HepG2 (cell line): ENCODE measurements around the gene PRKCE. TPM values are rescaled to one million over a fixed set of nuclear protein-coding genes. Genes with fewer than 3 reads are reported as not detected.

Source experiments
- ATAC-seq: fragments of 200-7000 bp; cut with Tn5 transposase; 3 replicates; pipeline ENCODE4 v1.9.1; 2020; ENCODE audit warnings: mild to moderate bottlenecking, moderate library complexity
- BruUV-seq: library from RNA; stranded (reverse); fragments of 400-500 nt; replicated peaks from 2 replicates; lab custom pipeline; 2021; lab: Mats Ljungman, UMichigan
- CTCF ChIA-PET: fragments of 300-600 bp; formaldehyde crosslinking; extraction: SDS; loops from one replicate; lab custom pipeline; 2021; ENCODE audit warnings: low total read pairs, inconsistent platforms, low intra/inter-chr PET ratio; lab: Yijun Ruan, JAX
- POLR2A ChIA-PET: fragments of 350-600 bp; sonication (Branson Sonifier 250); formaldehyde crosslinking; loops from one replicate; lab custom pipeline; 2020; ENCODE audit warnings: antibody characterized with exemption, inconsistent platforms; lab: Yijun Ruan, JAX
- DNase-seq: peaks from one replicate; pipeline ENCODE4 v3.0.0-alpha.2; 2015; ENCODE audit warnings: low spot score
- FAIRE-seq: peaks from 3 replicates; lab custom pipeline; 2011; peaks lifted over from hg19 to GRCh38; lab: Jason Lieb, UNC
- H2AFZ ChIP-seq: one replicate; pipeline ENCODE4 v1.6.1; 2011; ENCODE audit warnings: low read length, inconsistent platforms
- H3K27ac ChIP-seq: fragments of 300-600 bp; 3 replicates; pipeline ENCODE4 v1.8.0; 2011; ENCODE audit warnings: mixed run types, mild to moderate bottlenecking, mixed read lengths, low read length, inconsistent platforms; ENCODE audit not compliant: insufficient read depth; ENCODE audit errors: extremely low read length
- H3K27me3 ChIP-seq, 2 experiments: fragments of 200-600 bp in 1 of 2; 2 replicates in 1 of 2; 3 replicates in 1 of 2; pipeline versions ENCODE4 v1.6.0 to v1.8.0; 2011; ENCODE audit warnings: low read length in 2 of 2, mild to moderate bottlenecking in 2 of 2, moderate library complexity in 2 of 2, inconsistent platforms in 1 of 2; ENCODE audit not compliant: insufficient read depth in 2 of 2, control insufficient read depth in 1 of 2
- H3K36me3 ChIP-seq, 2 experiments: fragments of 200-600 bp in 1 of 2; replicated peaks in 1 of 2; 2 replicates in 1 of 2; 3 replicates in 1 of 2; pipeline versions ENCODE4 v1.5.1 to v1.8.0; 2011; ENCODE audit warnings: low read length in 2 of 2, inconsistent platforms in 1 of 2; ENCODE audit not compliant: insufficient read depth in 2 of 2, control insufficient read depth in 1 of 2
- H3K4me1 ChIP-seq: 2 replicates; pipeline ENCODE4 v1.5.1; 2012; ENCODE audit warnings: low read length, inconsistent platforms; ENCODE audit not compliant: insufficient read depth
- H3K4me2 ChIP-seq: 2 replicates; pipeline ENCODE4 v1.6.0; 2011; ENCODE audit warnings: low read depth, low read length, inconsistent platforms
- H3K4me3 ChIP-seq, 3 experiments: fragments of 200-600 bp in 1 of 3; sonication (generic), shearing (Covaris generic) in 1 of 3; replicated peaks in 1 of 3; 2 replicates each; pipeline ENCODE4 v1.5.1; 2011 to 2016; ENCODE audit warnings: low read length in 3 of 3, inconsistent platforms in 2 of 3, low read depth in 2 of 3, mild to moderate bottlenecking in 2 of 3, control low read depth in 1 of 3, mixed read lengths in 1 of 3; ENCODE audit not compliant: insufficient read depth in 1 of 3
- H3K79me2 ChIP-seq: one replicate; pipeline ENCODE4 v1.6.1; 2011; ENCODE audit warnings: low read length, inconsistent platforms; ENCODE audit not compliant: insufficient read depth
- H3K9ac ChIP-seq: 2 replicates; pipeline ENCODE4 v1.6.0; 2011; ENCODE audit warnings: mild to moderate bottlenecking, low read depth, low read length, inconsistent platforms; ENCODE audit not compliant: insufficient read depth
- H3K9me3 ChIP-seq: 2 replicates; pipeline ENCODE4 v1.5.1; 2012; ENCODE audit warnings: mild to moderate bottlenecking, low read length
- H4K20me1 ChIP-seq: 2 replicates; pipeline ENCODE4 v1.6.0; 2011; ENCODE audit warnings: inconsistent platforms, mild to moderate bottlenecking, low read length, moderate library complexity; ENCODE audit not compliant: insufficient read depth
- AKAP8 ChIP-seq: sonication (generic); formaldehyde crosslinking; IDR thresholded peaks from 2 replicates; pipeline ENCODE4 v1.5.1; 2020; ENCODE audit warnings: mild to moderate bottlenecking, missing genetic modification reagents
- DDIT3 ChIP-seq: sonication (generic); formaldehyde crosslinking; IDR thresholded peaks from 2 replicates; pipeline ENCODE4 v1.4.0; 2020; ENCODE audit warnings: mild to moderate bottlenecking, missing genetic modification reagents
- EP300 ChIP-seq, 3 experiments: sonication (generic) in 1 of 3; formaldehyde crosslinking in 1 of 3; IDR thresholded peaks; 2 replicates each; pipeline versions ENCODE4 v1.5.1 to v1.6.1; 2011 to 2020; ENCODE audit warnings: low read depth in 2 of 3, low read length in 2 of 3, borderline replicate concordance in 1 of 3, improper control_type of control experiment in 1 of 3, mild to moderate bottlenecking in 1 of 3, missing genetic modification reagents in 1 of 3, moderate library complexity in 1 of 3
- GLMP ChIP-seq: sonication (generic); formaldehyde crosslinking; IDR thresholded peaks from 2 replicates; pipeline ENCODE4 v1.9.0; 2021; ENCODE audit warnings: missing genetic modification reagents, mild to moderate bottlenecking, borderline replicate concordance
- HMGXB4 ChIP-seq, 2 experiments: sonication (generic) in 1 of 2; formaldehyde crosslinking in 1 of 2; IDR thresholded peaks; 2 replicates each; pipeline versions ENCODE4 v1.4.0 to v1.6.1; 2018 to 2020; ENCODE audit warnings: missing genetic modification reagents in 2 of 2, borderline replicate concordance in 1 of 2, low read depth in 1 of 2, mild to moderate bottlenecking in 1 of 2, missing biosample characterization in 1 of 2
- LCORL ChIP-seq, 2 experiments: fragments of 450-650 bp in 1 of 2; sonication (generic) in 1 of 2; formaldehyde crosslinking in 1 of 2; IDR thresholded peaks; 2 replicates each; pipeline versions ENCODE4 v1.5.0 to v1.6.1; 2017 to 2020; ENCODE audit warnings: antibody characterized with exemption in 1 of 2, missing genetic modification reagents in 1 of 2
- NPAS2 ChIP-seq: sonication (generic); formaldehyde crosslinking; IDR thresholded peaks from 2 replicates; pipeline ENCODE4 v1.8.0; 2022; ENCODE audit warnings: mild to moderate bottlenecking, missing genetic modification reagents, borderline replicate concordance
- NR1H2 ChIP-seq: sonication (generic); formaldehyde crosslinking; IDR thresholded peaks from 2 replicates; pipeline ENCODE4 v1.8.1; 2022; ENCODE audit warnings: low read depth, missing genetic modification reagents, borderline replicate concordance
- SRSF1 ChIP-seq: fragments of 200-400 bp; formaldehyde crosslinking; optimal IDR thresholded peaks from 2 replicates; pipeline ENCODE3; 2017; ENCODE audit warnings: mild to moderate bottlenecking, low read depth, low read length, moderate library complexity
- TEAD2 ChIP-seq: sonication (generic); formaldehyde crosslinking; IDR thresholded peaks from 2 replicates; pipeline ENCODE4 v1.9.0; 2021; ENCODE audit warnings: missing genetic modification reagents
- ZBTB33 ChIP-seq: sonication (generic); formaldehyde crosslinking; IDR thresholded peaks from 2 replicates; pipeline ENCODE4 v1.4.0; 2020; ENCODE audit warnings: missing genetic modification reagents
- ZBTB43 ChIP-seq: sonication (generic); formaldehyde crosslinking; conservative IDR thresholded peaks from 2 replicates; pipeline ENCODE4 v1.4.0; 2020; ENCODE audit warnings: missing genetic modification reagents
- ZFP90 ChIP-seq: sonication (generic); formaldehyde crosslinking; IDR thresholded peaks from 2 replicates; pipeline ENCODE4 v1.8.0; 2022; ENCODE audit warnings: missing genetic modification reagents, mild to moderate bottlenecking, inconsistent platforms, borderline replicate concordance
- ZNF124 ChIP-seq: sonication (generic); formaldehyde crosslinking; IDR thresholded peaks from 2 replicates; pipeline ENCODE4 v1.4.0; 2020; ENCODE audit warnings: missing genetic modification reagents
- ZNF235 ChIP-seq: sonication (generic); formaldehyde crosslinking; IDR thresholded peaks from 2 replicates; pipeline ENCODE4 v1.8.1; 2023; ENCODE audit warnings: mild to moderate bottlenecking, missing genetic modification reagents, borderline replicate concordance
- ZNF567 ChIP-seq: sonication (generic); formaldehyde crosslinking; IDR thresholded peaks from 2 replicates; pipeline ENCODE4 v1.8.1; 2023; ENCODE audit warnings: mild to moderate bottlenecking, missing genetic modification reagents, borderline replicate concordance
- ZNF672 ChIP-seq: sonication (generic); formaldehyde crosslinking; IDR thresholded peaks from 2 replicates; pipeline ENCODE4 v1.8.1; 2022; ENCODE audit warnings: missing genetic modification reagents
- ZNF790 ChIP-seq: sonication (generic); formaldehyde crosslinking; IDR thresholded peaks from 2 replicates; pipeline ENCODE4 v1.8.0; 2022; ENCODE audit warnings: missing genetic modification reagents, mild to moderate bottlenecking, borderline replicate concordance
- WGBS: methylation state at CpG from one replicate; pipeline ENCODE4 v1.1.6; 2017; ENCODE audit warnings: low lambda C conversion rate; 5-methylcytosine and 5-hydroxymethylcytosine counted together
- in situ Hi-C: cut with HindIII; loops from 2 replicates; pipeline ENCODE4 v1.10.0; 2017; ENCODE audit warnings: low pct_unique_long_range_greater_than_20kb; ENCODE audit not compliant: extremely low pct_ligation_motif_present
- intact Hi-C: fragments of 100-400 bp; cut with micrococcal nuclease; formaldehyde crosslinking; loops from one replicate; pipeline ENCODE4 v1.10.0; 2022; ENCODE audit not compliant: unreplicated experiment
- polyA plus RNA-seq, 8 experiments: library from polyadenylated mRNA; depleted of rRNA in 3 of 8; stranded (reverse) in 7 of 8; unstranded in 1 of 8; fragments of >200 nt; fragmentation: Illumina TruSeq in 4 of 8; extraction: Trizol in 4 of 8; gene quantifications; 2 replicates each; pipeline versions ENCODE4 v1.2.1 to v1.2.3, GENCODE V29; 2011 to 2016; ENCODE audit warnings: low read depth in 4 of 8, missing spikeins in 1 of 8, mixed read lengths in 1 of 8; ENCODE audit not compliant: insufficient read depth in 1 of 8
- total RNA-seq, 5 experiments: library from RNA; depleted of rRNA; stranded (reverse); fragments of >200 nt; fragmentation: Illumina TruSeq; extraction: Trizol; gene quantifications; 2 replicates each; pipeline ENCODE4 v1.2.3, GENCODE V29; 2016; ENCODE audit warnings: low read depth in 1 of 5

Gene PRKCE
- total and polyA plus RNA-seq, 2 of the 13 experiments (the other 11 are each of a cell fraction or from before 2014, with no cell fraction given) = 1.0 to 3.9 TPM

- H3K4me3 ChIP-seq = no peak overlapping the region
- H4K20me1 ChIP-seq = no peaks in the 10 kb centered on the region
- ChIA-PET POLR2A (no interaction called here), CTCF (no interaction called here)
- ATAC-seq (no peak), DNase-seq (no peak), FAIRE-seq (no peak)
- no peaks in the 10 kb centered on the region for H3K9me3 ChIP-seq
- no peak overlapping the region for H3K27ac ChIP-seq
- in situ Hi-C loops = no loop called here
- H3K4me2 ChIP-seq = no peak overlapping the region
- no TSS peak for BruUV-seq
- no peaks in the 10 kb centered on the region for H3K79me2 ChIP-seq
- no peak overlapping the region for H3K9ac ChIP-seq
- H2AFZ ChIP-seq = no peak overlapping the region
- peaks cover 11% of the 10 kb centered on the region for H3K4me1 ChIP-seq
- no peaks in the 10 kb centered on the region for H3K36me3 ChIP-seq
- no peaks in the 10 kb centered on the region for H3K27me3 ChIP-seq
- 72% methylated on average over 4 of the region's 4 CpGs for WGBS
- TF ChIP-seq NR1H2 (CRISPR knock-in tag) = no peak
- TF ChIP-seq GLMP (CRISPR knock-in tag) = no peak
- no peak for TF ChIP-seq ZBTB33
- TF ChIP-seq AKAP8 (CRISPR knock-in tag) = no peak
- no peak for TF ChIP-seq TEAD2 (CRISPR knock-in tag)
- no peak for TF ChIP-seq ZNF790 (CRISPR knock-in tag)
- no peak for TF ChIP-seq ZNF567 (CRISPR knock-in tag)
- no peak for TF ChIP-seq ZFP90 (CRISPR knock-in tag)
- TF ChIP-seq DDIT3 = no peak
- no peak for TF ChIP-seq ZNF124 (CRISPR knock-in tag)
- TF ChIP-seq NPAS2 (CRISPR knock-in tag) = no peak
- TF ChIP-seq LCORL (IDR thresholded peaks at IDR 0.05) = no peak
- TF ChIP-seq LCORL (CRISPR knock-in tag; IDR thresholded peaks at IDR 0.05) = no peak
- no peak for TF ChIP-seq EP300 (IDR thresholded peaks at IDR 0.05; ENCODE audit: low read depth in 2 of 2, low read length in 2 of 2)
- no peak for TF ChIP-seq EP300 (CRISPR knock-in tag; IDR thresholded peaks at IDR 0.05; ENCODE audit: borderline replicate concordance)
- no peak for TF ChIP-seq SRSF1
- TF ChIP-seq HMGXB4 (CRISPR knock-in tag; IDR thresholded peaks at IDR 0.05; ENCODE audit: borderline replicate concordance in 1 of 2, low read depth in 1 of 2) = no peak
- no peak for TF ChIP-seq ZBTB43 (CRISPR knock-in tag)
- no peak for TF ChIP-seq ZNF672 (CRISPR knock-in tag)
- no peak for TF ChIP-seq ZNF235
- intact Hi-C loops = no loop called here
Measured at GRCh38 chr2:45782986-45783385, 131.5 kb downstream of the PRKCE start.
